Stimulated activated CD4-positive, alpha-beta T cell treated with anti-CD3 and anti-CD28 coated beads, Interleukin-2, amount 100 ng/mL, for 24 hours (primary cell): ENCODE results near the gene STAG1.

Experiments used
- DNase-seq, 2 donors: peaks; one replicate each; pipeline ENCODE4 v3.0.0-alpha.2; 2020

Gene STAG1

GRCh38 chr3:136300444-136300843 lies 451.7 kb downstream of the STAG1 start:
- DNase-seq, result no peak

- no peak for DNase-seq
Observed at GRCh38 chr3:136297826-136298225, 454.4 kb downstream of the STAG1 start.

DNA sequence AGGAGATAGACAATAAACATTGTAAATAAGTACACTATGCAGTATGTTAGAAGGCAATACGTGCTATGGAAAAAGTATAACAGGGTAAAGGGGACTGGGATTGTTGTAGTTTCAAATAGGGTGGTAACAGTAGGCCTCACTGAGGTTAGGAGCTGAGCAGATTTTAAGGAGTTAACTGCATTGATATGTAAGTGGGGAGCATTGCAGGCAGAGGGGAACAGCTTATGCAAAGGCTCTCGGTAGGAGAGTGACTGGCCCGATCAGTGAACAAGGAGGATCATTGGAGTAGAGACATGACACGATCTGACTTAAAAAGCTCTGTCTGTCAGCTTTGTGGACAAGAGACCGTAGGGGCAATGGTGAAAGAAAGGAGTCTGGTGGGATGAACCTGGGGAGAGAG lies 455.2 kb downstream of the STAG1 start:
- no peak for DNase-seq

- DNase-seq, result no peak
Observed at GRCh38 chr3:136294176-136294575, 458.0 kb downstream of the STAG1 start.

GRCh38 chr3:136293279-136293678 lies 458.9 kb downstream of the STAG1 start:
- DNase-seq, result no peak

- no peak for DNase-seq
Observed at GRCh38 chr3:136292500-136292899, 459.7 kb downstream of the STAG1 start.

DNA sequence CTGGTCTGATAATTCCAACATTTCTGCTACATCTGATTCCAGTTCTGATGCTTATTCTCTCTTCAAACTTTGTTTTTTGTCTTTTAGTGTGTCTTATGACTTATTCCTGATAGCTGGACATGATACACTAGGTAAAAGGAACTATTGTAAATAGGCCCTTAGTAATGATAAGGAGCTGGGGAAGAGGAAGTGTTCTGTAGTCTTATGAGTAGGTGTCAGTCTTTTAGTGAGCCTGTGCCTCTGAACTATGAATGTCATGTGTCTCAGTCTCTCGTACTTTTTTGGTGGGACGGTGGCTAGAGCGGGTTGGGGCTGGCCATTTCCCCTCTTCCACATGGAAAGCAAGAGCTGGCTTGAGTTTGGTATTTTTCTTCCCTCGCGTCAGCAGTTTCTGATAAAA lies 460.9 kb downstream of the STAG1 start:
- DNase-seq, result no peak
